ENCODE data around the gene JTB. TPM values are rescaled to one million over a fixed set of nuclear protein-coding genes. Genes with fewer than 3 reads are reported as not detected.

JTB gene
- total and polyA plus RNA-seq, 9 of the 15 experiments (the other 6 are each of a cell fraction or from before 2014, with no cell fraction given): 24.7 to 308 (median 151) TPM

DNA sequence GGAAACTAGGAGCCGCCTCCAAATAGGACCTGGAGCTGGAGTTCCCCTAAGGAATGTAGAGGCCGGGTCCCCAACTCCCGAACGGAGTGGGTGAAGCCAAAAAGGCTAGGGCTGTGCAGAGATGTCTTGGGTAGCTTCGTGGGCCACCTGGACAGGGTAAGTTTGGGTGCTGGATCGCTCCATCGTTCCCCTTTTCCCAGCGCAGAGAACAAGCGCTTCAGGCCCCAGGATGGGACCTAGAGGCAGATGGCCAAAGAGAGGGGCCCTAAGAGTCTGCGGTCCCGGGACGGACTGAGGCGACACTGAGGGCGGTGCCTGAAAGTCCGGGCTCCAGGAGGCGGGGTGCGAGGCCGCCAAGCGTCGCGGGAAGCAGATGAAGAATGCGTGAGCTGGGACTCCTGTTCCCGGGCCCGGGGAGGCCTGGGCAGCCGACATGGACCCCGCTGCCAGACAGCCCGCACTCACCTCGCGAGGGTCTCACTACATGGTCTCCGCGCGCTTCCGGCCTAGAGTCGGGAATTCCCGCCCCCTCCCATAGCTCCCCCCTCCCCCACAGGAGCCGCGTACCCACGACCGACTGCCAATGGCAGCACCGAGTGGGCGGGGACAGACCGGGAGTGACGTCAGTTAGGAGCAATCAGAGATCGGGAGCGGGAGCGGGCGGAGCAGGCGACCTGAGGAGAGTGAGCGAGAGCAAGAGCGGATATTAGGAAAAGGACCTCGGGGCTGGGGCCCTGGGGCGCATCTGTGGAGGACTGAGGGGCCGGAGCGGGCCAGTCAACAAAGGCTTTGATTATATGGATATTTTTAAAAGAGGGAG lies 14.2 kb downstream of the JTB start, which contains the start of gene SLC39A1 (continued):
- TF ChIP-seq JUND (IDR thresholded peaks at IDR 0.05; ENCODE audit: borderline replicate concordance, low read depth, low read length) (peak; percentile 78), JUND (tag; IDR thresholded peaks at IDR 0.05; ENCODE audit: borderline replicate concordance, low read depth, low read length) (no peak; the same call in 1 of the 3 replicates), FOXA3 (CRISPR knock-in tag; conservative IDR thresholded peaks at IDR 0.05 in 1 of 2, IDR thresholded peaks at IDR 0.05 in 1 of 2) (0 out of 4 replicates have a peak, but pooled peaks of 1 of the 2 experiments have one; percentile 51), TOE1 (IDR thresholded peaks at IDR 0.05; ENCODE audit: borderline replicate concordance) (no peak), TOE1 (CRISPR knock-in tag; IDR thresholded peaks at IDR 0.05; ENCODE audit: borderline replicate concordance, low read depth) (no peak), CHCHD3 (CRISPR knock-in tag; IDR thresholded peaks at IDR 0.05) (no peak), ATF1 (CRISPR knock-in tag; IDR thresholded peaks at IDR 0.05) (peak; percentile 63; the same call in 1 of the 2 replicates), ATF1 (tag; IDR thresholded peaks at IDR 0.05) (peak; percentile 79), KLF13 (tag; IDR thresholded peaks at IDR 0.05; ENCODE audit: borderline replicate concordance, low read depth) (no peak), CREB1 (IDR thresholded peaks at IDR 0.05) (peak; percentile 69; the same call in 1 of the 2 replicates), CREB1 (CRISPR knock-in tag; IDR thresholded peaks at IDR 0.05) (peak; percentile 74; the same call in 1 of the 2 replicates), RHOXF2B (CRISPR knock-in tag; conservative IDR thresholded peaks at IDR 0.05) (no peak), ZFX (CRISPR knock-in tag; IDR thresholded peaks at IDR 0.05) (peak; percentile 84), ZNF224 (CRISPR knock-in tag; IDR thresholded peaks at IDR 0.05) (no peak), POLR2AphosphoS5 (IDR thresholded peaks at IDR 0.05; ENCODE audit: control insufficient read depth, insufficient read depth, low read depth, low read length) (no peak; the same call in none of the 2 replicates), ESRRA (IDR thresholded peaks at IDR 0.05; ENCODE audit: borderline replicate concordance, low read depth) (0 out of 2 replicates have a peak, but pooled peaks have one; percentile 5), RBM14 (IDR thresholded peaks at IDR 0.05; ENCODE audit: borderline replicate concordance, insufficient read depth, low read depth, low read length) (no peak), RUNX1 (IDR thresholded peaks at IDR 0.05; ENCODE audit: low read depth) (no peak), CTCF (IDR thresholded peaks at IDR 0.05 in 2 of 3, conservative IDR thresholded peaks at IDR 0.05 in 1 of 3; ENCODE audit: insufficient read depth in 2 of 3, low read depth in 1 of 3, low read length in 3 of 3) (0 out of 6 replicates have a peak, but pooled peaks of 1 of the 3 experiments have one; percentile 4), HCFC1 (IDR thresholded peaks at IDR 0.05; ENCODE audit: low read depth, low read length) (peak; percentile 9; the same call in 1 of the 2 replicates), PRPF4 (IDR thresholded peaks at IDR 0.05; ENCODE audit: insufficient read depth, low read depth, low read length, poor library complexity, severe bottlenecking) (no peak), CBX2 (IDR thresholded peaks at IDR 0.05; ENCODE audit: insufficient read depth, low read length, poor library complexity, severe bottlenecking) (no peak), KDM5B (IDR thresholded peaks at IDR 0.05; ENCODE audit: insufficient replicate concordance, low read depth, low read length) (peak; percentile 56), EP400 (IDR thresholded peaks at IDR 0.05) (peak; percentile 75)
- TF ChIP-seq, protein P1, sequence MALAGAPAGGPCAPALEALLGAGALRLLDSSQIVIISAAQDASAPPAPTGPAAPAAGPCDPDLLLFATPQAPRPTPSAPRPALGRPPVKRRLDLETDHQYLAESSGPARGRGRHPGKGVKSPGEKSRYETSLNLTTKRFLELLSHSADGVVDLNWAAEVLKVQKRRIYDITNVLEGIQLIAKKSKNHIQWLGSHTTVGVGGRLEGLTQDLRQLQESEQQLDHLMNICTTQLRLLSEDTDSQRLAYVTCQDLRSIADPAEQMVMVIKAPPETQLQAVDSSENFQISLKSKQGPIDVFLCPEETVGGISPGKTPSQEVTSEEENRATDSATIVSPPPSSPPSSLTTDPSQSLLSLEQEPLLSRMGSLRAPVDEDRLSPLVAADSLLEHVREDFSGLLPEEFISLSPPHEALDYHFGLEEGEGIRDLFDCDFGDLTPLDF (CRISPR knock-in tag; IDR thresholded peaks at IDR 0.05): peak; percentile 43; the same call in 1 of the 2 replicates
